ENCODE measurements around the gene CLDN4. TPM values are rescaled to one million over a fixed set of nuclear protein-coding genes. Genes with fewer than 3 reads are reported as not detected.
A peak's percentile ranks its signal among the peaks of the same experiment; 100 is the strongest.

The CLDN4 gene
- total and polyA plus RNA-seq, 9 of the 15 experiments (the other 6 are each of a cell fraction or from before 2014, with no cell fraction given) = 0.05 to 0.60 (median 0.06) TPM; not detected in 3

DNA sequence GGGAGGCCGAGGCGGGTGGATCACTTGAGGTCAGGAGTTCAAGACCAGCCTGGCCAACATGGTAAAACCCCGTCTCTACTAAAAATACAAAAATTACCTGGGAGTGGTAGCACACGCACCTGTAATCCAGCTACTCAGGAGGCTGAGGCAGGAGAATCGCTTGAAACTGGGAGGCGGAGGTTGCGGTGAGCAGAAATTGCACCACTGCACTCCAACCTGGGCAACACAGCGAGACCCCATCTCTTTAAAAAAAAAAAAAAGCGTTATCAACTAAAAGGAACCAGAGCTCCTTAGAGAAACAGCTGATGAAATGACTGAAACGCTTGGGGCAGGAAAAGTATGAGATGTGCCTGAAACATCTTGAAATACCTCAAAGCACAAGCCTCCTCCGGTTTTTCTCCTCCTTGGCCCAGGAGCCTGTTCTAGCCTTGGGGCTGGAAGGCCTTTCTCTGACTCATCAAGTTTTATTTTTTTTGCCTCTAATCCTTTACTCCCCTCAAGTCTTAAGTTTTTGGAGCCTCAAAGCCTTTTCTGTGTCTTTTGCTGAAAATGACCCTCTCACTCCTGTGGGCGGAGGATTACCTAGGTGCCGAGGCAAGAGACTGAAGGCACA, 14.2 kb downstream of the CLDN4 start (continued):
- TF ChIP-seq, protein P1, sequence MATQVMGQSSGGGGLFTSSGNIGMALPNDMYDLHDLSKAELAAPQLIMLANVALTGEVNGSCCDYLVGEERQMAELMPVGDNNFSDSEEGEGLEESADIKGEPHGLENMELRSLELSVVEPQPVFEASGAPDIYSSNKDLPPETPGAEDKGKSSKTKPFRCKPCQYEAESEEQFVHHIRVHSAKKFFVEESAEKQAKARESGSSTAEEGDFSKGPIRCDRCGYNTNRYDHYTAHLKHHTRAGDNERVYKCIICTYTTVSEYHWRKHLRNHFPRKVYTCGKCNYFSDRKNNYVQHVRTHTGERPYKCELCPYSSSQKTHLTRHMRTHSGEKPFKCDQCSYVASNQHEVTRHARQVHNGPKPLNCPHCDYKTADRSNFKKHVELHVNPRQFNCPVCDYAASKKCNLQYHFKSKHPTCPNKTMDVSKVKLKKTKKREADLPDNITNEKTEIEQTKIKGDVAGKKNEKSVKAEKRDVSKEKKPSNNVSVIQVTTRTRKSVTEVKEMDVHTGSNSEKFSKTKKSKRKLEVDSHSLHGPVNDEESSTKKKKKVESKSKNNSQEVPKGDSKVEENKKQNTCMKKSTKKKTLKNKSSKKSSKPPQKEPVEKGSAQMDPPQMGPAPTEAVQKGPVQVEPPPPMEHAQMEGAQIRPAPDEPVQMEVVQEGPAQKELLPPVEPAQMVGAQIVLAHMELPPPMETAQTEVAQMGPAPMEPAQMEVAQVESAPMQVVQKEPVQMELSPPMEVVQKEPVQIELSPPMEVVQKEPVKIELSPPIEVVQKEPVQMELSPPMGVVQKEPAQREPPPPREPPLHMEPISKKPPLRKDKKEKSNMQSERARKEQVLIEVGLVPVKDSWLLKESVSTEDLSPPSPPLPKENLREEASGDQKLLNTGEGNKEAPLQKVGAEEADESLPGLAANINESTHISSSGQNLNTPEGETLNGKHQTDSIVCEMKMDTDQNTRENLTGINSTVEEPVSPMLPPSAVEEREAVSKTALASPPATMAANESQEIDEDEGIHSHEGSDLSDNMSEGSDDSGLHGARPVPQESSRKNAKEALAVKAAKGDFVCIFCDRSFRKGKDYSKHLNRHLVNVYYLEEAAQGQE (IDR thresholded peaks at IDR 0.05; ENCODE audit: borderline replicate concordance) = no peak
- TF ChIP-seq, protein P1 (CRISPR knock-in tag; IDR thresholded peaks at IDR 0.05; ENCODE audit: low read depth) = no peak
- TF ChIP-seq CTBP1 (IDR thresholded peaks at IDR 0.05; ENCODE audit: borderline replicate concordance) (no peak), ZZZ3 (IDR thresholded peaks at IDR 0.05) (no peak), ZNF384 (IDR thresholded peaks at IDR 0.05; ENCODE audit: low read depth, low read length) (peak; percentile 34; the same call in 1 of the 2 replicates), ADNP (tag; IDR thresholded peaks at IDR 0.05) (peak; percentile 39; the same call in 1 of the 2 replicates), ZNF121 (CRISPR knock-in tag; conservative IDR thresholded peaks at IDR 0.05) (peak; percentile 89), ZFPM2 (CRISPR knock-in tag; IDR thresholded peaks at IDR 0.05) (no peak), BDP1 (IDR thresholded peaks at IDR 0.05; ENCODE audit: insufficient read depth, insufficient read length) (no peak)

Data from K562 (cell line).